Stimulated activated CD8-positive, alpha-beta memory T cell treated with anti-CD3 and anti-CD28 coated beads, Interleukin-15, amount 100 ng/mL, for 4 hours (primary cell): ENCODE results near the gene AK5.

ENCODE experiments used
- DNase-seq, 2 donors: peaks; one replicate each; pipeline ENCODE4 v3.0.0-alpha.2; 2020; ENCODE audit warnings: low read depth in 2 of 2

AK5 gene

DNA sequence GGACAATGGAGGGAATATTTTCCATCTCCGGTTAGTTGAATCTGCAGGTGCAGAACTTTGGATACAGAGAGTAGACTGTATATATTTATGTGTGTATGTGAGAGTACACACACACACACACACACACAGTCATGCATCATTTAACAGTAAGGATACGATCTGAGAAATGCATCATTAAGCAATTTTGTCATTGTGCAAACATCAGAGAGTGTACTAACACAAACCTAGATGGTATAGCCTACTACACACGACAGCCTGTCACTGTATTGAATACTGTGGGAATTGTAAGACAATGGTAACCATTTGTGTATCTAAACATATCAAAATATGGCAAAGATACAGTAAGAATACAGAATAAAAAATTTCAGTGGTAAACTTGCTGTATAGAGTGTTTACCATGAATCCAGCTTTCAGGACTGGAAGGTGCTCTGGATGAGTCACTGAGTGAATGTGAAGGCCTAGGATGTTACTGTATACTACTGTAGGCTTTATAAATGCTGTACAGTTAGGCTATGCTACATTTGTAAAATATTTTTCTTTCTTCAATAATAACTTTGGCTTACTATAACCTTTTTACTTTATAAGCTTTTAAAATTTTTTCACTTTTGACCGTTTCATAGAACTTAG is 262.1 kb downstream of the AK5 start:
- DNase-seq = no peak

GRCh38 chr1:77544845-77545244 is 263.0 kb downstream of the AK5 start:
- no peak for DNase-seq

DNA sequence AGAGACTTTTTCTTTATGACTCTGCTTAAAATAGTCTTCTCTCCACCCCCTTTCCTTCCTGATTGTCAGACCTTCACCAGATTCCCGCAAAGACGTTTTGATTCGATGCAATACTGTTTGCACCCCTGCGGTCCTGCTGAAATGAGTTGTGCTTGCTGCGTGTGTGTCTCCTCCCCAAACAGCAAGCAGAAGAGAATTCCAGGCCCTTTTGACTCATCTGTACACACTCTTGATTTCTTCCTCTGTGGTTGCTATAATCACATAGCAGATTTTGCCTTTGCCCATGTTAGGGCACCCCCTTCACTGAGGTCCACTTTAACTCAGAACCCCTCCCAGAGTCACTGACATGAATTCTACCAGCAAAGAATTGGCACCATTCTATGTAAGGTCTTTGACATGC is 264.2 kb downstream of the AK5 start:
- DNase-seq = no peak

- DNase-seq = no peak
Observed at GRCh38 chr1:77546890-77547289, 265.1 kb downstream of the AK5 start.

DNA sequence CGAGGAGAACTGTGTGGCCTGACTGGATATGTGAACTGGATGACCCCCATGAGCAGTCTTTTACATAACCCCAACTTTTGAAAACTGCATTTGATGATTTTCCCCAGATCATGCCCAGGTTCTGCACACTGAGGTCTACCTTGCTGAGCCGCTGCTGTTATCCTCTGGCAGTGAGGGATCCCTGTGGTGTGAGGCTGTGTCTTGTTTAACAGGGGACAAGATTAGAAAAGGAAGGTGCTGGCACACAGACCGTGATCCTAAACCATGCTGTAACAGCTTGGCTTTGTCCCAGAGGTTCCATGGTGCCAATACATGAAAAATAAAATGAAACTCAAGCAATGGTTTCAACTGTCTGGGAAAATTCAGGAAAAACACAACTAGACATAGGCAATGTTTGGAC is 266.5 kb downstream of the AK5 start:
- no peak for DNase-seq

DNA sequence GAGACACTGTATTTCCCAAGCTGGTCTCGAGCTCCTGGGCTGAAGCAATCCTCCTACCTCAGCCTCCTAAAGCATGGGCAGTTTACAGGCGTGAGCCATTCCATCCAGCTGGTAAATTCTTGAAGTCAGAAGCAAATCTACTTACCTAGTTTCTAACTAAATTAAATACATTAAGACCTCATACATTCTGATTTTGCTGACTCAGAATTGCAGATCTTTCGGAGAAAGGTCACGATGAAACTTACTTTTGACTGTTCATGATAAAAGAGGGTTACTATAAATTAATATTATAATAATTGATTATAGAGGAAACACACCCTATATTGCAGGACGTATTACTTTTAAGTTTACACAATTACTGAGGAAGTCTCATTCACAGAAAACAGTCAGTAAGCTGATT is 268.3 kb downstream of the AK5 start:
- no peak for DNase-seq

DNA sequence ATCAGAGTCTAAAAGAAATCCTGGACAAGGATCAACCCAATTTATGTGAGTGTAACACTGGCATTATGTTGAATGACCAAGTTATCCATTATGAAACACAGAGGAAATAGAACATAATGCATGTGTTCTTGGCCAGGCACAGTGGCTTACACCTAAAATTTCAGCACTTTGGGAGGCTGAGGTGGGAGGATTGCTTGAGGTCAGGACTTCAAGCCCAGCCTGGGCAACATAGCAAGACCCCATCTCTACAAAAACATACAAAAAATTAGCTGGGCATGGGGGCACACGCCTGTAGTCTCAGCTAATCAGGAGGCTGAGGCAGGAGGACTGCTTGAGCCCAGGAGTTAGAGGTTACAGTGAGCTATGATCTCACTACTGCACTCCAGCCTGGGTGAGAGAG is 270.8 kb downstream of the AK5 start:
- DNase-seq = no peak

DNA sequence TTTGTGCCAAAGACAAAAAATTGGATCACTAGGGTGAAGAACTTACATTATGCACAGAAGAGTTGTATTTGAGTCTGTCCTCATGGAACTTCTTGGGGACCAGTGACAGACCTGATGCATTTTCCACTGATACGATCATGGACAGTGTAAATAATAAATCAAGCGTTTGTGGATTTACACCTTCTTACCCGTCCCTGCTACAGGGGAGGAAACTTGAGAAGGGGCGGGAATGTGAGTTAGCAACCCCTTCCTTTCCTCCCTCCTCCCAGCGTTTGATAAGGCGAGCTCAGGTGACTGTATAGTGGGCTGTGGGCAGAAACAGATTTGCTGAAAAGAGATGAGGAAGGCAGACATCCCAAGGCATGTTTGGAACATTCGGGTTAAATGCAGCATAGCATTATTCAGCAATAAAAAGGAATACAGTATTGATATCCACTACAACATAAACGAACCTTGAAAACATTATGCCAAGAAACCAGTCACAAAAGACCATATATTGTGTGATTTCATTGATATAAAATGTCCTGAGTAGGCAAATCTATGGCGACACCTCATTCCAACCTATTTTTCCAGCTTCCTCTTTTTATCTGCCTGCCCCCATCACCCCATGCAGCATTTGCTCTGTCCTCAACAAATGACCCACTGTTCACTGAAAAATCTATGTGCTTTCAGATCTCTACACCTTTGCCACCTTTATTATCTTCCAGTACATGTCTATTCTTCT is 271.9 kb downstream of the AK5 start:
- no peak for DNase-seq

GRCh38 chr1:77556045-77556444 is 274.2 kb downstream of the AK5 start:
- no peak for DNase-seq

DNA sequence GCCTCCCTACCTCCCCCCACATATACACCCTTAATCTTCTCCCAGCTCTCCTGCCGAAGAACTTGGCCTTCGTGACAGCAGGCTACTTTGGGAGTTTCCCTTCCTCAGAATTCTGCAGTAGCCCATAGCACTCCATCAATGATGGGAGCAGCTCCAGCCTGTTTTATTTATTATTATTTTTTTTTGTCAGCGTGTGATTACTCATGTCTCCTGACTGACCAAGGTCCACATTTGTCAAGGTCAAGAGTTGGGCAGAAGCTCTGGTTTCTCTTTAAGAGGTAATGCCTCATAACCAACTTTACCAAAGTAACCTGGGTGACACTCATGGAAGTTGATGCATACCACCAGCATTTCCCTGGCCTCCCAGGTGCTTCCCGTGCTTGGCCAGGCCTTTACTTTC is 275.2 kb downstream of the AK5 start:
- DNase-seq = no peak

DNA sequence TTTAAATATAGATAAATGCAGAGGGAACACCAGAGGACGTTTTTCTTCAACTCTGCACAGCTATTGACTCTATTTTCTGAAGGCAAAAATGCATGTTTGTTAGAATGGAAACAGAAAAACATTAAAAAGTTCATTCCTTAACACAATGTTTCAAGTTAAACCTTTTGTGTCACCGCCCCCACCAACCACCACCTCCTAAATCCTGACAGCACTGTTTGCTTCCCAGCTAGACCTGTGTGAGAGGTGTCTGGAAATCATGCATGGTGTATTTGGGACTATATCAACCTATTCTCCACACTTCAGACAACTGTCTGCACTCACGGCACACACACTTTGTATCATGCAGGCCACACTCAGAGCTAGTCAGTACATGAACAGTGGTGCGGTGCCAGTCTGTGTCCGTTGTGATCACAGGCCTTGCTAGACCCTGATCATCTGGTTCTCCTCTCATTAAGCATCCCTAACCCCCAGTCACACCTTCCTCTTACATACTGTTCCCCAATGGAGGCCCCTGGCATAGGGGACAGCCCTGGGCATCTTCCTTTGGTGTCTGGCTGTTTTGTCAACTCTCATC is 276.9 kb downstream of the AK5 start:
- DNase-seq = no peak

GRCh38 chr1:77560741-77561140 is 278.9 kb downstream of the AK5 start:
- DNase-seq = no peak

GRCh38 chr1:77562596-77563150 is 280.9 kb downstream of the AK5 start:
- no peak for DNase-seq

- no peak for DNase-seq
Observed at GRCh38 chr1:77565321-77565720, 283.5 kb downstream of the AK5 start.

- DNase-seq = no peak
Observed at GRCh38 chr1:77571642-77572041, 289.8 kb downstream of the AK5 start.

DNA sequence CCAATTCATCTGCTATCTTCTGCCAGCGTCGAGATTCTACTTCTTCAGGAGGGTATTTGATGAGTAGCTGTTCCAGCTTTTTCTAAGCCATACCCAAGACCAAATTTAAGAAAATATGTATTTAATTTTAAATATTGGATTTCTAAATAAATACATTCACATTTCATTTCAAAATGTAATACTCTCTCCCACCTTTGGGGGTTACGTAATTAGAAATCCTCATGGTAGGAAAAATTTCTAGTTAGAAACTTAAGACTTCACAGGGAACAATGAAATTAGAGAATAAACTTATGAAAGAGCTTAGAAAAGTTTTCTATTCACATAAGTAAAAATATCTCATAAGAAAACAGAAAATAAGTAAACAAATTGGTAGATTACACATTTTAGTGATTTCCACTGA is 297.7 kb downstream of the AK5 start:
- DNase-seq = no peak

- DNase-seq = no peak
Observed at GRCh38 chr1:77582905-77583304, 301.1 kb downstream of the AK5 start.

- DNase-seq = no peak
Observed at GRCh38 chr1:77583483-77583882, 301.7 kb downstream of the AK5 start.

DNA sequence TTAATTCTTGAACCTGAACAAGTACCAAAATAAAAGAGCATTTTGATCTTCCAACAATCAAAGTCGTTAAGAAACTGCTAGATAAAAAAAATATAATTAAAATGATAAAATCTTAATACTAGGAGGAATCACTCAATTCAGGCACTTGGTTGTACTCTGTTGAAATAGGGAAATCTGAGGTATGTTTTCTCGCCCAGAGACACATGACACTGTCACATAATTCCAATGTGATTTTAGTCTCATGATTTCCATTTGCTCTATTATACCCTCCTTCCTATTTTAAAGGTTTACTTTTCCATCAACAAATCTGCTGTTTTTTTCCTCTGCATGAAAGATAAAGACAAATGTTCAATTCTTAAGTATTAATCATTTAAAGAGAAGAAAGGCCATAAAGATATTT is 303.1 kb downstream of the AK5 start:
- no peak for DNase-seq

DNA sequence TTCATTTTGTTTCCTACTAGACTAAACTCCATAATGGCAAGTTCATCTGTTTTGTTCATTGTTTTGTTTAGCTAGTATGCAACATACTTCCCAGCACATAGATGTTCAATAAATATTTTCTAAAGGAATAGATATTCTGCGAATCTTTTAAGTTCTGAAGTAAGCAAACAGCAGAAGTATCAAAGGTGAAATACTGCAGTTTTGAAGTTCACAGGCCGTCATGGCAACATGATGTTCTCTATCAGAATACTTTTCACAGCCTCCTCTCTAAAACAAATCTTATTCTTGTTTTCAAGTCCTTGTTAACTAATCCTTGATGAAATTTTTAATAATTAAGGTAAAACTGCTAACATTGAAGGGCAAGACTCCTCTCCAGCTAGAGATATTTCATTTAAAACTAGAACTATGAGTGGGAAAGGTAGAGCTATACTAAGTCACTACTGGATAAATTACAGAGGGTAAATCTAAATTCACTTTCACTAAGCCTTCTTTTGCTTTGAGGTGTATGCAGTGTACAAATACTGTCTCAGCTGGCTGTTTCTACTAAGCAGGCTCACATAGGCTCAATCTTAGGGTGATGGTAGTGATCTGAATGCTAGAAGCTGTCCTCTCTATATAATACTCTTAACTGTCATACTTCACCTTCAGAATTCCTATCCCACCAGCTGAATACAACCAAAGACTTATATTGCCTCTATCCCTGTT is 303.9 kb downstream of the AK5 start:
- DNase-seq = no peak

GRCh38 chr1:77589231-77589630 is 307.4 kb downstream of the AK5 start:
- no peak for DNase-seq

- DNase-seq = no peak
Observed at GRCh38 chr1:77590651-77591050, 308.8 kb downstream of the AK5 start.

DNA sequence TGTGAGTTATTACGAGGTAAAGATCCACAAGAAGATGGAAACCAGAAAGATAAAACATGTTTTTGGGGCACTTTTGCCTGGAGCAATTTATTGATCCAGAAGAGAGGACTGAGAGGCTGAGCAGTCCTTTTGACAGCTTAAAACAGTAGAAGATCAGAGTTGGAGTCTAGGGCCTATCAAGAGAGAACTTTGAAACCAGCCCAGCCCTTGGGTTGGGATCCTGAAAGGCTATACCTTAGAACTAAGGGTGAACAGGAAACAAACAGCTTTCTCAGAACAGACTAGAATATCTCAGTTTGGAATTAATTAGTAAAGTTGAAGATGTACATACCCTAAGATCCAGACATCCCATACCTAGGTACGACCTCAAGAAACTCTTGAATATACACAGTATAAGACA is 311.1 kb downstream of the AK5 start:
- DNase-seq = no peak
